CD4-positive, alpha-beta T cell treated with Interleukin-12 subunit alpha and Interleukin-12 subunit beta, for 1 hour (primary cell): Measurements from ENCODE around the gene HMGXB3.
"Not testable (repeated sequence)": the region's sequence is repeated elsewhere in the genome, so short reads cannot be mapped to it uniquely, and the experiment has no call there.

Experiments
- DNase-seq: peaks from one replicate; pipeline ENCODE4 v3.0.0-alpha.2; 2020

HMGXB3 gene

DNA sequence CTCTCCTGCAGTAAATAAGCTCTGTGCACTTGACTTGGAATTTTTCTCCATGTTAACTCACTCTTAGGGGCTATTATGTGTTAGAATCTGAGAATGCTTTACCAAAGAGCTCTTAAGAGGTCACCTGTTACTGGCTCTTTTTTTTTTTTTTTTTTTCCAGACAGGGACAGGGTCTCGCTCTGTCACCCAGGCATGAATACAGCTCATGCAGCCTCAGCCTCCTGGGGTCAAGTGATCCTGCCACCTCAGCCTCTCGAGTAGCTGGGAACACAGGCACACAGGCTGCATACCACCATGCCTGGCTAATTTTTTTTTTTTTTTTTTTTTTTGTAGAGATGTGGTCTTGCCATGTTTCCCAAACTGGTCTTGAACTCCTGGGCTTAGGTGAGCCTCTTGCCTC lies 22.1 kb downstream of the HMGXB3 start:
- no peak for DNase-seq

DNA sequence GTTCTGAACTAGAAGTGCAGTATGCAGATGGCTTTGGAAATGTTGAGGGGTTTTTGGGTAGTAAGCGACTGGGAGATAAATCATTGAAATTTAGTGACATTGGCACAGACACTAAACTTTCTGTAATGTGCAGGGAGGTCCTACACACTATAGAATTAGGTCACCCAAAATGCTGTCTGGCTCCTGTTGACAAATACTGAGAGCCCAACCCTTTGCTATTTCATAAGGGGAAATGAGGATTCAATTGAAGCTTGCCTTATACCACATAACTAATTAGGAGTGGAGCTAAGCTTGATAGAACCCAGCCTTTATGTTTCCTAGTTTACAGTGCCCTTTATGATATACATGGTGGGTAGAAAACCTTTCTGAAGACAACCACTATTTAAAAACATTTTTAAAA lies 22.6 kb downstream of the HMGXB3 start:
- DNase-seq = no peak

DNA sequence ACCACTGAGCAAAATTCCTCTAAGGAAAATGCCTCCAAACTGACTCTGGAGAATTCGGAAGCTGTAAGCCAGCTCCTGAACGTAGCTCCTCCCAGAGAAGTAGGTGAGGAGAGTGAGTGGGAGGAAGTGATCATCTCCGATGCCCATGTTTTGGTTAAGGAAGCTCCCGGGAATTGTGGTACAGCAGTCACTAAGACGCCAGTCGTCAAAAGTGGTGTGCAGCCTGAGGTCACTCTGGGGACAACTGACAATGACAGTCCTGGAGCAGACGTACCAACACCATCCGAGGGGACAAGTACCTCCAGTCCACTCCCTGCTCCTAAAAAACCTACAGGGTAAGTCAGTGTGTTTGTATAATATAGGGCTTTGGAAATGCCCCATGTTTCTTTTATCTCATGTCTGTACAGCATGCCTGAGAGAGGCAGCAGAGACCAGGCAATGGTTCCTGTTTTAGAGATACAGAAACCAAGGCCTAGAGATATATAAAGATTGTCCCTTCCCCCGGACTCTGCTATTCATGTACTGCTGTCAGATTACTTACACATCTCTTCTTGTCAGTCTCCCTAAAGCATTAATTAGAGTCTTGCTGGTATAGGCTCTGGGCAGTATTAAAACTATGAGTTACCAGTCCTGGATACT lies 23.9 kb downstream of the HMGXB3 start:
- DNase-seq = no peak

DNA sequence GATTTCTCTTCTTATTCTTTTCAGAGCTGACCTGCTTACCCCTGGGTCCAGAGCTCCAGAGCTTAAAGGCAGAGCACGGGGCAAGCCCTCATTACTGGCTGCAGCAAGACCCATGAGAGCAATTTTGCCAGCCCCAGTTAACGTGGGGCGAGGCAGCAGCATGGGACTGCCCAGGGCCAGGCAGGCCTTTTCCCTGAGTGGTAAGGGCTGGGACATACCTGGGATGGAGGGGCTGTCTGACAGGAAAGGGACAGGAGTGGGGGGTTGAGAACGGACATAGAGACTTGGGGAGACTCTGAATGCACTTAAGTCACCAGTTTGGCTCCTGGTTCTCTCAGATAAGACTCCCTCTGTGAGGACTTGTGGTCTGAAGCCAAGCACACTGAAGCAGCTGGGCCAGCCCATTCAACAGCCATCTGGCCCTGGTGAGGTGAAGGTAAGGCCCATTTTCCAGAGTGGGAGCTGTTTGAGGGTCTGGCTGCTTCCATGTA lies 26.2 kb downstream of the HMGXB3 start:
- no peak for DNase-seq

DNA sequence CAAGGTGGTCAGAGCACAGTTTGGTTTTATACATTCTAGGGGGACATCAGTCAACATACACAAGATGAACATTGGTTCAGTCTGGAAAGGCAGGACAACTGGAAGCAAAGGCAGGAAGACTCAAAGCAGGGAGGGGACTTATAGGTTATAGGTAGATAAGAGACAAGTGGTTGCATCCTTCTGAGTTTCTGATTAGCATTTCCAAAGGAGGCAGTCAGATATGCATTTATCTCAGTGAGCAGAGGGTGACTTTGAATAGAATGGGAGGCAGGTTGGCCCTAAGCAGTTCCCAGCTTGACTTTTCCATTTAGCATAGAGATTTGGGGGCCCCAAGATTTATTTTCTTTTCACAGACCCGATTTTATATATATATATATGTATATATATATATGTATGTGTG lies 27.5 kb downstream of the HMGXB3 start:
- not testable (repeated sequence) for DNase-seq

DNA sequence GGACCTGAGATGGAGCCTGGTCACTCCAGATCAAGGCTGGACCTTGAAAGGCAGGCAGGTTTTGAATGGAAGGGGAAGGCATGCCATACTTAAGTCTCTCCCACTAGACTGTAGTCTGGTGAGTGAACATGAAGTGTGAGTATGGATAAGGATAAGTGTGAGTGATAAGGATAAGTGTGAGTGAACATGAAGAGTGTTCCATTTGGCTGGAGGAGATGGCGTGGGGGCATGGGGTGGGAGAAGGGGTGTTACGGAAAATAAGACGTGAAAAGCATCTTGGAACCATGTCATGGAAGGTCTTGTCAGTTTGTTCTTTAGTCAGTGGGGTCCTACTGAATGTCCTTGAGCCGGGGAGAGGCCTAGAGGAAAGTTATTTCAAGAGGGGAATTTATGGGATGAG lies 32.8 kb downstream of the HMGXB3 start:
- no peak for DNase-seq

DNA sequence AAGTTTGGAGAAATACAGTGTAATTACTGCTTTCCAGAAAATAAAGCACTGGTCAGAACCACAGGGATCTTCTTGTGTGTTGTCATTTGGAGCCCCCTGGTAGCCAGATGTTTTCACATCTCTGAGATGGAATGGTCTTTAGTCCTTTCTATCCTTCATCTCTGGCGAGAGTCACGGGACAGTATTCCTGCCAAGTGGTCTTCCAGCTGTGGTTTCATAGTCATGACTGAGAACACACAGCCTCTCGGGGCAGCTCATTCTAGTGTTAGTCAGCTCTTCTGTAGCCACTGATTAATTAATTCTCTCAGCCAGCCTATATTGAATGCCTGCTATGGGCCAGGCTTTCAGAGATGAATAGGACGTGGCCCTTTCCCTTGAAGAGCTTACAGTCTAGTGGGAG lies 34.1 kb downstream of the HMGXB3 start:
- DNase-seq = no peak

DNA sequence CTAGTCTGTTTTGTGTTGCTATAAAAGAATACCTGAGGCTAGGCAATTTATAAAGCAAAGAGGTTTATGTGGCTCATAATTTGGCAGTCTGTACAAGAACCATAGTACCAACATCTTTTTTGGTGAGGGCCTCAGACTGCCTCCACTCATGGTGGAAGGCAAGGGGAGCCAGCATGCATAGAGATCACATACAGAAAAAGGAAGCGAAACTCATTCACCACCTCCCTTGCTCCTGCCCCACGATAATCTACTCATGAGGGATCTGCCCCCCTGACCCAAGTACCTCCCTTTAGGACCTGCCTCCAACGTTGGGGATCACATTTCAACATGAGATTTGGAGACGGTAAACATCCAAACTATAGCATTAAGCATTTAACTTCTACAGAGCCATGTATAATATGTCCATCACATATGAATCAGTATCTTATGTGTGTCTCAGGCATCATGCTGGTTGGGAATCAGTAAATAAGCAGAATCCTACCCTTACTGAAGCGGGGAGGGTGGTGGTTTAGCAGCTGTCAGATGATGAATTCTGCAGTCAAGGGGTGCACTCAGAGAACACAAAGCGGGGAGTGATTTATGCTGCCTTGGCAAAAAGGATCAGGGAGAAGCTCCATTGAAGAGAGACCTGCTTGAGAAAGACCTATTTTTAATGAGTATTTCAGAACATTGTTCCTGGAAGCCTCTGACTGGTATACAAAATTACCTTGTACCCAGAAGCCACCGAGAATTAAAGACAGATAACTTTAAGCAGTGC lies 34.8 kb downstream of the HMGXB3 start:
- no peak for DNase-seq

DNA sequence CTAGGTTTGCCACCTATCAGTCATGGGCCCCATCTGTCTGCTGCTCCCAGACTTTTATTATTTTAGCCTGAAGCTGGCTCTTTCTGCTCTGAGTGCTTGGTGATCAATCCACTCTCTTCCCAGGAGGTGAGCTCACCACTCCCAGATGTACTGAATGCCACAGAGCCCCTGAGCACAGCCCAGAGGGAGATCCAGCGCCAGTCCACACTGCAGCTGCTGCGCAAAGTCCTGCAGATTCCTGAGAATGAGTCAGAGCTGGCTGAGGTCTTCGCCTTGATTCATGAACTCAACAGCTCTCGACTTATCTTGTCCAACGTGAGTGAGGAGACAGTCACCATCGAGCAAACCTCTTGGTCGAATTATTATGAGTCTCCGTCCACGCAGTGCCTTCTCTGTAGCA lies 36.0 kb downstream of the HMGXB3 start:
- DNase-seq = no peak

DNA sequence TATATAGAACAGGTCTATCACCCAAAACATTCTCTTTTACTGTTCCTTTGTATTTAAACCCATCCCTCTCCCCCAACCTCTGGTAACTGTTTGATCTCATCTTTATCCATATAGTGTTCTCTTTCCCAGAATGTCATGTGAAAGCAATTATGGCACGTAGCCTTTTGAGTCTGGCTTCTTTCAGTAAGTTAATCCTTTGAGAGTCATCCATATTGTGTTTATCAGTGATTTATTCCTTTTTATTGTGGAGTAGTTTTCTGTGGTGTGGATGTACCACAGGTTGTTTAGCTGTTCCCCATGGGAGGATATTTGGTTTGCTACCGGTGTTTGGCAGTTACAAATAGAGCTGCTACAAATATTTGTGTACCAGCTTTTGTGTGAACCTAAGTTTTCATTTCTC lies 38.0 kb downstream of the HMGXB3 start:
- DNase-seq = no peak

DNA sequence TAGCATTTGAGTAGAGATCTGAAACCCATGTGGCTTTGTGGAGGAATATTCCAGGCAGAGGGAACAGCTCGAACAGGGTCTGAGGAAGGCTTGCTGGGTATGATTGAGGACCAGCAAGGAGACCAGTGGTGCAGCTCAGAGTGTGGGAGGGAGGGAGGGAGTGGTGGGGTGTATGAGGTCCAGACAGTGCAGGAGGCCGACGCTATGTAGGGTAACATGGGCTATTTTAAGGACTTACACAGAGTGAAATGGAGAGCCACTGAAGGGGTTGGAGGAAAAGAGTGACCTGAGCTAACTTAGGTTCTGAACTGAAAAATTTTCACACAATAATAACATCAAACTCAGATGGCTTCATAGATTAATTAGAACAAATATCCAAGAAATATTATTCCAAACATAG lies 41.9 kb downstream of the HMGXB3 start:
- no peak for DNase-seq

DNA sequence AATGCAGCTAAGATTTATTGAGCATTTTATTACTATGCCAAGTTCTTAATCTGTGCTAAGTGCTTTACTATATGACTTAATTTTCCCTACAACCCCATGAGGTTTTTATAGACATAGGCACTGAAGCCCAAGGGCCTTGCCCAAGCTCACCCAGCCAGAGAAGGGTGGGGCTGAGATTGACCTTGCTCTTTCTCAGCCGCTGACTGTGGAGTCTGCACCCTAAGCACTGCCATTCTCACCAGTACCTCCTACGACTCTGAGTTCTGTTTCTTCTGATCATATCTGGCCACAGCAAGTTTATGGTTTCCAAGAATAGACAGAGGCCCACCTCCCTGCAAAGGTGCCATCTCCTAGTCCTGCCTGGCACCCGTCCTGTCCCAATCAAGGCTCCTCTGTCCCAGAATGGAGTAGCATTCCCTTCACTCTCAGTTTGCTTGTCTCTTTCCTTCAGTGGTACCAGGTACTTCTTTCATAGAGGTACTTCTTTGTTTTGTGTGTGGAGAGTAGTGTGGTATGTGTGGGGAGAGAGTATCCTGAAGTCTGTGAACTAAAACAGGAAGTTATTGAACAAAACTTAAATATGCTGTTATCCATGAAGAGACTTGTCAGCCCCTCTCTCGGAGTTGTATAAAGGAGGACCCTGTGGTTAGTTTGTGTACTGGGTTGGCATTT lies 43.3 kb downstream of the HMGXB3 start:
- DNase-seq = no peak

DNA sequence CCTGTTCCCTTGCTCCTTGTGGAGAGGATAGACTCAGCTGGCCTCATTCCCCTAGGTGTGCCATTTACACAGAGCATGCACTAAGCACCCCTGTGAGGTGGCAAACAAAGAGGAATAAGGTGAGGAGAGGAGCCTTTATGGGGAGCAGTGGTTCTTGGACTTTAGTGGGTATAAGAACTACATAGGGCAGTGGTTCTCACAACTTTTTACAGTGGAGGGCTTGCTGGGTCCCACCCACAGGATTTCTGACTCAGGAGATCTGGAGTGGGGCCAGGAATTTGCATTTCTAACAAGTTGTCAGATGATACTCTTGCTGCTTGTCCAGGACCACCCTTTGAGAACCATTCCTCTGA lies 43.8 kb downstream of the HMGXB3 start:
- DNase-seq = no peak

DNA sequence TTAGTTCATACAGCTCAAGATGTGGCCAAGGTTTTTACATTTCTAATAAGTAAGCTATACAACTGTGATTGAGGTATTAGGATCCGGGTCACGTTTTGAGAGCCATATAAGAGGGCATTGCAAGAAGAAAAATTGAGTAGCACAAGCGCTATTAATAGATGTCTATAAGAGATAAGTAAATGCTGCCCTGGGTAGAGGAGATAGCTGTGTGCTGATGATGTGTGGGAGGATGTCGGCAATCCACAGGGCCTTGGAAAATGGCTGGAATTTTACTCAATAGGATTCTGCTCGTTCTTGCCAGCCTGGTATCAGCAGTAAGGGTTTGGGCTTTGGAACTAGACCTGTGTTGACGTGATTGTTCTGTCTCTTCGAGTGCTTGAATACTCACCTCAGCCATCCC lies 44.2 kb downstream of the HMGXB3 start:
- DNase-seq = no peak

DNA sequence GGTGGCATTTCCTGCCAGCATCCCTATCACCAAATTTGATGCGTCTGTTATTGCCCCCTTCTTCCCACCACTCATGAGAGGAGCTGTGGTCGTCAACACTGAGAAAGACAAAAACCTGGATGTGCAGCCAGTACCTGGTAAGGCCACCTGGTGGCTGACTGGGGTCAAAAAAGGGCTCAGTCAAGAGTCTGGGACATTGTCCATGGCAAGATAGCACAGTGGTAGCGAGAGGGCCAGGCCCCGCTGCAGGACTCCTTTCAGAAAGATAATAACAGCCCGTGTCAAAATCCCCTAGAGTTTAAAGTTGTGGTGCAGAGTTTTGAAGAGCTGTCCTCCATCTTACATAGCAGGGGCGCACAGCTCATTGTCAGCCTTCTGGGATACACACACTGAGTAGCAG lies 45.0 kb downstream of the HMGXB3 start:
- DNase-seq = no peak

DNA sequence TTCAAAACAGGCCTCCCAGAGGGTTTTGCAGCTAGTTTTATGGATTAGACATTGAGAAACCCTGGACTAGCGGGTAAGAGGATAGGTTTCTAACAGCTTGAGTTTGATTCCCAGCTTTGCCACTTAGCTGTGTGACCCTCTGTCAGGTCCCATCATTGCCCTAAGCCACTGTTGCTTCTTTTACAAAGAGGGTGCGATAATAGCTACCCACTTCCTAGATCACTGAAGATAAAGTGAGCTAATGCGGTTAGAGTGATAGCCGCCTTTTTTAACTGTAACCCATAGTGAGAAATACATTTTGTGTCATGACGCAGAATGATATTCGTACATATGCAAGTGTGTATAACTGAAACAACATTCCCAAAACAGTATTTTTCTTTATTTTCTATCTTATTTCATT lies 45.5 kb downstream of the HMGXB3 start:
- peak; percentile 47 for DNase-seq

DNA sequence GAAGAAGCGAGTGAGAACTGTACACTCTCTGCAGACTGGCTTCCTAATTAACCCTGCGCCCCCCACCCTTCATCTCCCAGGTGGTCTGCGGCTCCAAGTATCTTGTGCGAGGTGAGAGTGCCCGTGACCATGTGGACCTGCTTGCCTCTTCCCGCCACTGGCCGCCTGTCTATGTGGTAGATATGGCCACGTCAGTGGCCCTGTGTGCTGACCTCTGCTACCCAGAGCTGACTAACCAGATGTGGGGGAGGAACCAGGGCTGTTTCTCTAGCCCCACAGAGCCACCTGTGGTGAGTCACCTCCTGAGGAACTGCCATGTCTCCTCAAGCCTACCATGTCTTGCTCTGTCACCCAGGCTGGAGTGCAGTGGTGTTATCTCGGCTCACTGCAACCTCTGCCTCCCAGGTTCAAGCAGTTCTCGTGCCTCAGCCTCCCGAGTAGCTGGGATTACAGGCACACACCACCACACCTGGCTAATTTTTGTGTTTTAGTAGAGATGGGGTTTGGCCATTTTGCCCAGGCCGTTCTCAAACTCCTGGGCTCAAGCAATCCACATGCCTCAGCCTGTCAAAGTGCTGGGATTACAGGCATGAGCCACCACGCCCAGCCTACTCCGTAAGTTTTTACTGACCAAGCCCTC lies 49.8 kb downstream of the HMGXB3 start:
- not testable (repeated sequence) for DNase-seq

DNA sequence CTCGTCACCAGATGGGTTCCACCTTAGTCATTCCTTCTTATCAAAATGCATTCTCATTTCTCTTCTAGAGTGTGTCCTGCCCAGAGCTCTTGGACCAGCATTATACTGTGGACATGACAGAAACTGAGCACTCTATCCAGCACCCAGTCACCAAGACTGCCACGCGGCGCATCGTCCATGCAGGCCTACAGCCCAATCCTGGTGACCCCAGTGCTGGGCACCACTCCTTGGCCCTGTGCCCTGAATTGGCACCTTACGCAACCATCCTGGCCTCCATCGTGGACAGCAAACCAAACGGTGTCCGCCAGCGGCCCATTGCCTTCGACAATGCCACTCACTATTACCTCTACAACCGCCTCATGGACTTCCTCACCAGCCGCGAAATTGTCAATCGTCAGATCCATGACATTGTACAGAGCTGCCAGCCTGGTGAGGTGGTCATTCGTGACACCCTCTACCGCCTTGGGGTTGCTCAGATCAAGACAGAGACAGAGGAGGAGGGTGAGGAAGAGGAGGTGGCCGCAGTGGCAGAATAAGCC lies 51.2 kb downstream of the HMGXB3 start:
- no peak for DNase-seq

DNA sequence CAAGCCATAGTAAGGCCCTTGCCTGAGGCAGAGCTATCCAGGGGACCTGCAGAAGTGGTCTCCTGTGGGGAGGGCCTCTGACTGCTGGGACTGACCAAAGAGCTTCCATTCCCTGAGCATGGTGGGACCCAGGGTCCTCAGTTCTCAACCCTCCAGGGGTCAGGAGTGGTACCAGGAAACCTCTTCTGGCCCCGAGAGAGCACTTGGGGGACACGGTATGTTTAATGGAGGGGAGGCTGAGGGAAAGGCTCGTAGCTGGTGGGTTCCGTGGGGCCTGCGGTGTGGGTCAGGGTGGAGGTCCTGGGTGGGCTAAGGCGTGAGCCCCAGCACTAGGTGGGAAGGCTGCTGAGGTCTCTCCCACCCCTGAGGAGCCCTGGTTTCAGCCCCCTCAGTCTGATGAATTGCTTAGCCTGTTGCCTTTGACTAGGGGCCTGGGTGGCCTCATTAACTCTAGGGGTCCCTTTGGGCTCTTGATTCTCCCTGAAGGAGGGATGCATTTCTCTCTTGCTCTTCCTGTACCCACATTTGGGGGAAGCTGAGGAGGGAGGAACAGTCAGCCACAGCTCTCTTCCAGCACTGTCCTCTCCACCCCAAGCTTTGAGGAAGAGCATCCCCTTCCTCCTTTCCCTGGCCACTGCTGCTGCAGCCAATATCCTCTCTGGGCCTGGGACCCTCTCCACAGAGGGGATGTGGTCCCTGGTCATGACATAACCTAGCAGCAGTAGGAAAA lies 51.9 kb downstream of the HMGXB3 start:
- DNase-seq = no peak

DNA sequence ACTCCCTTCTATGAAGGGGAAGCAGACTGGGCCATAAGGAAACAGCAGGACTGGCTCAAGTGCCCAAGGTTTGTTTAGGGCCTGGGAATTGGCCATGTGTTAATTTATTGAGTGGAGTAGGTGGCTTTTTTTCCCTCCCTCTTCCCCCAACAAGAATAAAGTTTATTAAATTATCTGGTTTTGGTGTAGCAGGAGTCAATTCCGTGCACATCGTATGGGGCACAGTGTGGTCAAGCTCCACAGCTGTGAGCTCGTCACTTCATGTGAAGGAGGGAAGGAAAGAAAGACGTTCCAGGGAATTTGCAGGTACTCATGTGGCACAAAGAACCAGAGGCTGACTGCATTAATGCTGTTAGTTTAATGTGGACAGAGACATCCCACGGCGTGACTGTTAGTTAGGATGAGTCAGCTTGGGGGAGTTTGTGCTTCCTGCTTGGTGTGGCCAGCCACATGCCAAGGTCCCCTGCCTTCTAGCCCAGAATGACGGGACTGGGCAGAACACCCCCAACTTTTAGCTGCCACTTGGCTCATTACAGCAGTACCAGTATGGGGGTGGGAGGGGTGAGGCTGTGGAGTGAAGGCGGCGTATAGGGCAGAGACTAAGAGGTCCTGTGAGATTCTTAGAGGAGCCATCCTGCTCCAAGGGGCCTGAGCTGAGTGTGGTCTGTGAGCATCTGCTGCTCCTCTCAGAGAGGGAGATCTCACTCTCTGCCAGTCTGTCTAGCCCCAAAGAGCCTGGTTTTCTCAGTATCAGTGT lies 52.6 kb downstream of the HMGXB3 start:
- DNase-seq = no peak

DNA sequence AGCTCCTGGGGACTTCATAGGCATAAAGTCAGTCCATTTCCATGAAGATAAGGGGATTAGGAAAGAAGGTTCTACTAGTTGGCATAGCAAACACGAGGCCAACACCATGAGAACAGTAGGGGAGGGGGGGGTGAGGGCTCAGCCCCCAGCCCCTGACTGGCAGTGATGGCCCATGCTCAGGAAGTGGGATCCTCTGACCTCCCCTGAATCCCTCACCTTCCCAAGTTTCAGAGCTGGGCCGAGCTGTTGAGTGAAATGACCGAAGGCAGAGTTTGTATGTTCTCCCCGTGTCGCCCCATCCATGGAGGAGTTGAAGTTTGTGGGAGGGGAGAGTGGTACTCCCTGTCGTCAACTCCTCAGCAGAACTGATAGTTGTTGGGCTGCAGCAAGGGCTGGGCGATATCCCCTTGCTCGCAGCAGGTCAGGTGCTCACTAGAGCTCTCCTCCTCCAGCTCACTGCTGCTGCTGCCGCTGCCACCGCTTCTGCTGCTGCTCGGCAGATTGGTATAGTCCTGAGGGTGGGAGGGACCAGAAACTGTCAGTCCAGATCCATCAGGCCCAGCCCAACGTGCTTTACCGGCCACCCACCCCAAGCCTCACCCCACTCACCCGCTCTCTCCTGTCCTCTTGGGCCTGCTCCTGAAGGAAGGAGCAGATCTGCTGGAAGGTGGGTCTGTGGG lies 53.3 kb downstream of the HMGXB3 start:
- no peak for DNase-seq
